Measurements from ENCODE around the gene OR2Z1. TPM values are rescaled to one million over a fixed set of nuclear protein-coding genes. Genes with fewer than 3 reads are reported as not detected.
"Not testable (repeated sequence)": the region's sequence is repeated elsewhere in the genome, so short reads cannot be mapped to it uniquely, and the experiment has no call there.

OR2Z1 gene
- total RNA-seq, 1 experiment from 2014 or later: not detected

- CTCF ChIA-PET: no interaction called here
- H3K36me3 ChIP-seq (ENCODE audit: insufficient read depth, low read length, poor library complexity, severe bottlenecking): no peaks in the 10 kb centered on the region
- BruUV-seq (replicated peaks): no TSS peak
Observed at GRCh38 chr19:8705742-8706141, 15.7 kb upstream of the OR2Z1 start.

DNA sequence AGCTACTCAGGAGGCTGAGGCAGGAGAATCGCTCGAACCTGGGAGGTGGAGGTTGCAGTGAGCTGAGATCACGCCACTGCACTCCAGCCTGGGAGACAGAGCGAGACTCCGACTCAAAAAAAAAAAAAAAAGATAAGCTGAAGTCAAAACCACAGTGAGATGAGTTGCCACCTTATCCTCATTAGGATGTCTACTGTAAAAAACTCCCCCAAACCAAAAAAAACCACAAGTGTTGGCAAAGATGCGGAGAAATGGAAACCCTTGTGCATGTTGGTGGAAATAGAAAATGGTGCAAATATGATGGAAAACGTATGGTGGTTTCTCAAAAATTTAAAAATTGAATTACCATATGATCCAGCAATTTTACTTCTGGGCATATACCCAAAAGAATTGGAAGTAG lies 11.1 kb upstream of the OR2Z1 start:
- H3K4me3 ChIP-seq (ENCODE audit: low read depth, low read length, poor library complexity, severe bottlenecking); DNase-seq (ENCODE audit: low spot score); H3K9me3 ChIP-seq (ENCODE audit: low read depth, low read length, poor library complexity, severe bottlenecking); BruUV-seq (replicated peaks); intact Hi-C loops (cut with micrococcal nuclease; ENCODE audit: unreplicated experiment); H3K27me3 ChIP-seq (replicated peaks; ENCODE audit: insufficient read depth, low read depth, low read length, poor library complexity); CTCF ChIA-PET; H3K4me1 ChIP-seq (ENCODE audit: insufficient read depth, low read length, poor library complexity, severe bottlenecking); H3K36me3 ChIP-seq (ENCODE audit: insufficient read depth, low read length, poor library complexity, severe bottlenecking); H3K27ac ChIP-seq (ENCODE audit: low read depth, low read length, poor library complexity, severe bottlenecking); POLR2A ChIA-PET (ENCODE audit: low non-redundant PET): not testable (repeated sequence)

More at GRCh38 chr19:8705742-8706141, 15.7 kb upstream of the OR2Z1 start:
- no peak overlapping the region for H3K27ac ChIP-seq (ENCODE audit: low read depth, low read length, poor library complexity, severe bottlenecking)
- TF ChIP-seq EZH2 (IDR thresholded peaks at IDR 0.05; ENCODE audit: borderline replicate concordance, low read depth, low read length, poor library complexity, severe bottlenecking): no peak
- H3K4me3 ChIP-seq (ENCODE audit: low read depth, low read length, poor library complexity, severe bottlenecking): no peak overlapping the region
- H3K27me3 ChIP-seq (replicated peaks; ENCODE audit: insufficient read depth, low read depth, low read length, poor library complexity): no peaks in the 10 kb centered on the region
- POLR2A ChIA-PET (ENCODE audit: low non-redundant PET): no interaction called here
- intact Hi-C loops (cut with micrococcal nuclease; ENCODE audit: unreplicated experiment): no loop called here
- H3K9me3 ChIP-seq (ENCODE audit: low read depth, low read length, poor library complexity, severe bottlenecking): no peaks in the 10 kb centered on the region
- peaks cover 6% of the 10 kb centered on the region for H3K4me1 ChIP-seq (ENCODE audit: insufficient read depth, low read length, poor library complexity, severe bottlenecking)
- DNase-seq (ENCODE audit: low spot score): no peak

- ChIA-PET POLR2A (ENCODE audit: low non-redundant PET) (no interaction called here), CTCF (no interaction called here)
- intact Hi-C loops (cut with micrococcal nuclease; ENCODE audit: unreplicated experiment): no loop called here
- no peak for DNase-seq (ENCODE audit: low spot score)
- no peaks in the 10 kb centered on the region for H3K36me3 ChIP-seq (ENCODE audit: insufficient read depth, low read length, poor library complexity, severe bottlenecking)
- no peaks in the 10 kb centered on the region for H3K9me3 ChIP-seq (ENCODE audit: low read depth, low read length, poor library complexity, severe bottlenecking)
- H3K27ac ChIP-seq (ENCODE audit: low read depth, low read length, poor library complexity, severe bottlenecking): no peak overlapping the region
- H3K4me1 ChIP-seq (ENCODE audit: insufficient read depth, low read length, poor library complexity, severe bottlenecking): no peaks in the 10 kb centered on the region
- TF ChIP-seq, protein P1, sequence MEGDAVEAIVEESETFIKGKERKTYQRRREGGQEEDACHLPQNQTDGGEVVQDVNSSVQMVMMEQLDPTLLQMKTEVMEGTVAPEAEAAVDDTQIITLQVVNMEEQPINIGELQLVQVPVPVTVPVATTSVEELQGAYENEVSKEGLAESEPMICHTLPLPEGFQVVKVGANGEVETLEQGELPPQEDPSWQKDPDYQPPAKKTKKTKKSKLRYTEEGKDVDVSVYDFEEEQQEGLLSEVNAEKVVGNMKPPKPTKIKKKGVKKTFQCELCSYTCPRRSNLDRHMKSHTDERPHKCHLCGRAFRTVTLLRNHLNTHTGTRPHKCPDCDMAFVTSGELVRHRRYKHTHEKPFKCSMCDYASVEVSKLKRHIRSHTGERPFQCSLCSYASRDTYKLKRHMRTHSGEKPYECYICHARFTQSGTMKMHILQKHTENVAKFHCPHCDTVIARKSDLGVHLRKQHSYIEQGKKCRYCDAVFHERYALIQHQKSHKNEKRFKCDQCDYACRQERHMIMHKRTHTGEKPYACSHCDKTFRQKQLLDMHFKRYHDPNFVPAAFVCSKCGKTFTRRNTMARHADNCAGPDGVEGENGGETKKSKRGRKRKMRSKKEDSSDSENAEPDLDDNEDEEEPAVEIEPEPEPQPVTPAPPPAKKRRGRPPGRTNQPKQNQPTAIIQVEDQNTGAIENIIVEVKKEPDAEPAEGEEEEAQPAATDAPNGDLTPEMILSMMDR (conservative IDR thresholded peaks at IDR 0.05; ENCODE audit: low read depth, low read length): no peak
- no peak for TF ChIP-seq EZH2 (IDR thresholded peaks at IDR 0.05; ENCODE audit: borderline replicate concordance, low read depth, low read length, poor library complexity, severe bottlenecking)
- H3K27me3 ChIP-seq (replicated peaks; ENCODE audit: insufficient read depth, low read depth, low read length, poor library complexity): peaks cover 28% of the 10 kb centered on the region
- BruUV-seq (replicated peaks): no TSS peak
- no peak overlapping the region for H3K4me3 ChIP-seq (ENCODE audit: low read depth, low read length, poor library complexity, severe bottlenecking)
Observed at GRCh38 chr19:8722032-8722431, 598 bp downstream of the OR2Z1 start.

- intact Hi-C loops (cut with micrococcal nuclease; ENCODE audit: unreplicated experiment): no loop called here
- no peaks in the 10 kb centered on the region for H3K9me3 ChIP-seq (ENCODE audit: low read depth, low read length, poor library complexity, severe bottlenecking)
- H3K36me3 ChIP-seq (ENCODE audit: insufficient read depth, low read length, poor library complexity, severe bottlenecking): no peaks in the 10 kb centered on the region
- CTCF ChIA-PET: no interaction called here
- H3K4me1 ChIP-seq (ENCODE audit: insufficient read depth, low read length, poor library complexity, severe bottlenecking): no peaks in the 10 kb centered on the region
- DNase-seq (ENCODE audit: low spot score): no peak
- TF ChIP-seq, protein P1 (conservative IDR thresholded peaks at IDR 0.05; ENCODE audit: low read depth, low read length): no peak
- no peak for TF ChIP-seq EZH2 (IDR thresholded peaks at IDR 0.05; ENCODE audit: borderline replicate concordance, low read depth, low read length, poor library complexity, severe bottlenecking)
- H3K4me3 ChIP-seq (ENCODE audit: low read depth, low read length, poor library complexity, severe bottlenecking): no peak overlapping the region
- POLR2A ChIA-PET (ENCODE audit: low non-redundant PET): no interaction called here
- H3K27me3 ChIP-seq (replicated peaks; ENCODE audit: insufficient read depth, low read depth, low read length, poor library complexity): peaks cover 28% of the 10 kb centered on the region
- H3K27ac ChIP-seq (ENCODE audit: low read depth, low read length, poor library complexity, severe bottlenecking): no peak overlapping the region
- no TSS peak for BruUV-seq (replicated peaks)
Observed at GRCh38 chr19:8724276-8724675, 2.8 kb downstream of the OR2Z1 start.

All from A673 (cell line).